GM12874 (cell line): ENCODE data around the gene GPHB5.

ENCODE experiments used
- CTCF ChIP-seq: IDR thresholded peaks from 2 replicates; pipeline ENCODE4 v1.5.1; 2011; ENCODE audit warnings: low read depth, mild to moderate bottlenecking, control low read depth, low read length, moderate library complexity; ENCODE audit not compliant: insufficient read depth

GPHB5 gene

GRCh38 chr14:63318835-63319234 is at the start of gene GPHB5:
TSS of gene GPHB5 (minus strand) at chr14:63318935. CDS start at chr14:63317849, 1,086 bp downstream.
- no peak for TF ChIP-seq CTCF

DNA sequence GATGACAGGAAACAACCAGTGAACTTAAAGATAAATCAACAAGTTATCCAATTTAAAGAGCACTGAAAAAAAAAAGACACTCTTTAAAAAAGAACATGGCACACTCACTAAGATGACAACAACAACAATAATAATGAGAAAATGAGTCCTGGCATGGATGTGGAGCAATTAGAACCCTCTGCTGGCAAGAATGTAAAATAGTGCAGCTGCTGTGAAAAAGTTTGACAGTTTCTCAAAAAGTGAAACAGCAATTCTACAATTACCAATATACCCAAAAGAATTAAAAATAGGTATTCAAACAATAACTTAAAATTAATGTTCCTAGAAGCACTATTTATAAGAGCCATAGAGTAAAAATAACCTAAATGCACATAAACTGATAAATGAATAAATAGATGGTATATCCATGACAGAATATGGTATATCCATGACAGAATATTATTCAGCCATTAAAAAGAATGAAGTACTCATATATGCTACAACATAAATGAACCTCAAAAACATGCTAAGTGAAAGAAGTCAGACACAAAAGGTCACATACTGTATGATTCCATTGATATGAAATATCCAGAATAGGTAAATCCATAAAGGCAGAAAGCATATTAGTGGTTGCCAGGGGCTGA is 49.1 kb upstream of the GPHB5 start:
- TF ChIP-seq CTCF, result no peak

DNA sequence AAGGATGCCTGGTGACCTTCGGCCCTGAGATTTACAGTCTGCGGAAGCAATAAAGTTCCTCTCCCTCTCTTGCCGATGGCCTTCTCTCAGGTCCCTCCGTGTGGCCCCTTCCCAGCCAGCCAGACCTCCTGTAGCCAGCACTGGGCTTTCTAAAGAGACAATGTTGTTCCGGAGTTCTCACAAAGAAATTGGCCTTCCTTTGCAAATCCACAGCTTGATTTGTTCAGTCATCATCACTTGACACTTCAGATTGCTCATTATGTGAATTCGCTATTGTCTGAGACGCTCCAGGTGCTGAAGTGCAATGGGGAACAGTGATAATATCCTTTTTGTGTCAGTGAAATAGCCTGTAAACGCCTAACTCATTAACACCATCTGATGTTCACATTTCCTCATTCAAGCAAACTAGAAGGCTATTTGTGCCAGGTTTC is 43.7 kb upstream of the GPHB5 start:
- TF ChIP-seq CTCF, result no peak

- no peak for TF ChIP-seq CTCF
Measured at GRCh38 chr14:63361790-63362189, 43.1 kb upstream of the GPHB5 start.

- TF ChIP-seq CTCF, result no peak
Measured at GRCh38 chr14:63357841-63358240, 39.1 kb upstream of the GPHB5 start.

GRCh38 chr14:63345826-63346225 is 27.1 kb upstream of the GPHB5 start:
- TF ChIP-seq CTCF, result no peak

DNA sequence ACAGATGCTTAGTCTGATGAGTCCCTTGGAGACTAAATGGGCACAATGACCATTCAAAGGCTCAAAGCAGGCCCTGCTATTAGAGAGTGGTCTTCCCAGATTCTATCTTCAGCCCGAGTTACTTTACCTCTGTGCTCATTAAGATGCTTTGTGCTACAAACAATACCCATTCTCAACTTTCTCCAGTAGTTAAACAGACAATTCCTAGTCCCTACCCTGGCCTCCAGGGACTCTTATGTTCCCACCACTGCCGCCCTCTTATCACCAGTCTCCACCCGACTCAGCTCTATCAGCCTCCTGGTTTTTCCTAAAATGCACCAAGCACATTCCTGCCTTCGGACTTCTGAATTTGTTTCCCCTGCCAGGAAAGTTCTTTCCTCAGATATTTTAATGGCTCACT is 25.6 kb upstream of the GPHB5 start:
- no peak for TF ChIP-seq CTCF
